Measurements from ENCODE around the gene VPS13C. TPM values are rescaled to one million over a fixed set of nuclear protein-coding genes. Genes with fewer than 3 reads are reported as not detected.

The VPS13C gene
- polyA plus RNA-seq, 1 donor from 2014 or later, result 17.2 TPM

- H3K36me3 Mint-ChIP-seq, result peaks cover 9% of the 10 kb centered on the region
- H3K4me1 Mint-ChIP-seq, result no peaks in the 10 kb centered on the region
- no peak overlapping the region for H3K4me3 Mint-ChIP-seq
- no peaks in the 10 kb centered on the region for H3K27me3 Mint-ChIP-seq
- peaks cover 0 to 10% (median 2%) of the 10 kb centered on the region in 3 donors for H3K9me3 Mint-ChIP-seq
- H3K27ac Mint-ChIP-seq, result no peak overlapping the region
Observed at GRCh38 chr15:61983081-61983480, 77.2 kb downstream of the VPS13C start.

- H3K9me3 Mint-ChIP-seq, result no peaks in the 10 kb centered on the region
- H3K4me3 Mint-ChIP-seq, result no peak overlapping the region
- peaks cover 0 to 2% (median 0%) of the 10 kb centered on the region in 3 donors for H3K4me1 Mint-ChIP-seq
- peaks cover 4% of the 10 kb centered on the region for H3K36me3 Mint-ChIP-seq
- H3K27me3 Mint-ChIP-seq, result no peaks in the 10 kb centered on the region
- H3K27ac Mint-ChIP-seq, result no peak overlapping the region
Observed at GRCh38 chr15:61978225-61978624, 82.0 kb downstream of the VPS13C start.

- H3K9me3 Mint-ChIP-seq, result no peaks in the 10 kb centered on the region
- H3K27me3 Mint-ChIP-seq, result no peaks in the 10 kb centered on the region
- H3K36me3 Mint-ChIP-seq, result peaks cover 7% of the 10 kb centered on the region
- H3K27ac Mint-ChIP-seq, result peak overlapping the region in 1 of 3 donors; percentile 18
- H3K4me3 Mint-ChIP-seq, result no peak overlapping the region
- H3K4me1 Mint-ChIP-seq, result peaks cover 0 to 2% (median 0%) of the 10 kb centered on the region in 3 donors
Observed at GRCh38 chr15:61974759-61975158, 85.5 kb downstream of the VPS13C start.

- H3K9me3 Mint-ChIP-seq, result no peaks in the 10 kb centered on the region
- H3K27ac Mint-ChIP-seq, result peak overlapping the region in 1 of 3 donors; percentile 26
- no peaks in the 10 kb centered on the region for H3K27me3 Mint-ChIP-seq
- peaks cover 0 to 2% (median 0%) of the 10 kb centered on the region in 3 donors for H3K4me1 Mint-ChIP-seq
- H3K36me3 Mint-ChIP-seq, result peaks cover 7% of the 10 kb centered on the region
- no peak overlapping the region for H3K4me3 Mint-ChIP-seq
Observed at GRCh38 chr15:61974118-61974517, 86.1 kb downstream of the VPS13C start.

GRCh38 chr15:61951949-61952348, 108.3 kb downstream of the VPS13C start:
- H3K27ac Mint-ChIP-seq, result no peak overlapping the region
- peaks cover 13% of the 10 kb centered on the region for H3K36me3 Mint-ChIP-seq

GRCh38 chr15:61946778-61947177, 113.5 kb downstream of the VPS13C start:
- Mint-ChIP-seq H3K27ac (no peak overlapping the region), H3K4me1 (peaks cover 0 to 2% (median 1%) of the 10 kb centered on the region in 3 donors), H3K27me3 (no peaks in the 10 kb centered on the region), H3K9me3 (no peaks in the 10 kb centered on the region), H3K4me3 (no peak overlapping the region), H3K36me3 (peaks cover 14% of the 10 kb centered on the region)

More at GRCh38 chr15:61951949-61952348, 108.3 kb downstream of the VPS13C start:
- Mint-ChIP-seq H3K9me3 (peaks cover 1 to 7% (median 3%) of the 10 kb centered on the region in 3 donors), H3K27me3 (no peaks in the 10 kb centered on the region), H3K4me1 (no peaks in the 10 kb centered on the region), H3K4me3 (no peak overlapping the region)

GRCh38 chr15:61943992-61944391, 116.3 kb downstream of the VPS13C start:
- H3K9me3 Mint-ChIP-seq, result no peaks in the 10 kb centered on the region
- H3K4me3 Mint-ChIP-seq, result no peak overlapping the region
- no peak overlapping the region for H3K27ac Mint-ChIP-seq
- H3K4me1 Mint-ChIP-seq, result peaks cover 0 to 2% (median 1%) of the 10 kb centered on the region in 3 donors
- H3K36me3 Mint-ChIP-seq, result peaks cover 11% of the 10 kb centered on the region
- H3K27me3 Mint-ChIP-seq, result no peaks in the 10 kb centered on the region

GRCh38 chr15:61938249-61938648, 122.0 kb downstream of the VPS13C start:
- no peaks in the 10 kb centered on the region for H3K27me3 Mint-ChIP-seq
- no peaks in the 10 kb centered on the region for H3K9me3 Mint-ChIP-seq
- H3K4me1 Mint-ChIP-seq, result peaks cover 0 to 1% (median 0%) of the 10 kb centered on the region in 3 donors
- H3K27ac Mint-ChIP-seq, result no peak overlapping the region
- no peak overlapping the region for H3K4me3 Mint-ChIP-seq
- H3K36me3 Mint-ChIP-seq, result no peaks in the 10 kb centered on the region

GRCh38 chr15:61936528-61937195, 123.6 kb downstream of the VPS13C start:
- Mint-ChIP-seq H3K36me3 (no peaks in the 10 kb centered on the region), H3K27ac (no peak overlapping the region), H3K4me3 (no peak overlapping the region), H3K27me3 (no peaks in the 10 kb centered on the region), H3K4me1 (peaks cover 0 to 1% (median 0%) of the 10 kb centered on the region in 3 donors), H3K9me3 (no peaks in the 10 kb centered on the region)

GRCh38 chr15:61935493-61935892, 124.8 kb downstream of the VPS13C start:
- no peak overlapping the region for H3K27ac Mint-ChIP-seq
- H3K4me1 Mint-ChIP-seq, result peaks cover 0 to 1% (median 0%) of the 10 kb centered on the region in 3 donors
- no peaks in the 10 kb centered on the region for H3K36me3 Mint-ChIP-seq
- H3K9me3 Mint-ChIP-seq, result no peaks in the 10 kb centered on the region
- H3K4me3 Mint-ChIP-seq, result no peak overlapping the region
- no peaks in the 10 kb centered on the region for H3K27me3 Mint-ChIP-seq

- Mint-ChIP-seq H3K4me1 (no peaks in the 10 kb centered on the region), H3K9me3 (peaks cover 0 to 1% (median 0%) of the 10 kb centered on the region in 3 donors), H3K36me3 (no peaks in the 10 kb centered on the region), H3K4me3 (no peak overlapping the region), H3K27ac (no peak overlapping the region), H3K27me3 (no peaks in the 10 kb centered on the region)
Observed at GRCh38 chr15:61929452-61929851, 130.8 kb downstream of the VPS13C start.

- H3K27ac Mint-ChIP-seq, result no peak overlapping the region
Observed at GRCh38 chr15:61923173-61923572, 137.1 kb downstream of the VPS13C start.

GRCh38 chr15:61921093-61921492, 139.2 kb downstream of the VPS13C start:
- no peaks in the 10 kb centered on the region for H3K27me3 Mint-ChIP-seq
- H3K36me3 Mint-ChIP-seq, result peaks cover 13% of the 10 kb centered on the region
- H3K4me3 Mint-ChIP-seq, result no peak overlapping the region
- H3K4me1 Mint-ChIP-seq, result peaks cover 0 to 2% (median 0%) of the 10 kb centered on the region in 3 donors
- no peak overlapping the region for H3K27ac Mint-ChIP-seq
- H3K9me3 Mint-ChIP-seq, result no peaks in the 10 kb centered on the region

More at GRCh38 chr15:61923173-61923572, 137.1 kb downstream of the VPS13C start:
- Mint-ChIP-seq H3K9me3 (no peaks in the 10 kb centered on the region), H3K4me3 (no peak overlapping the region), H3K27me3 (no peaks in the 10 kb centered on the region), H3K36me3 (peaks cover 7% of the 10 kb centered on the region), H3K4me1 (no peaks in the 10 kb centered on the region)

- Mint-ChIP-seq H3K4me1 (peaks cover 0 to 5% (median 0%) of the 10 kb centered on the region in 3 donors), H3K27me3 (no peaks in the 10 kb centered on the region), H3K9me3 (no peaks in the 10 kb centered on the region), H3K27ac (no peak overlapping the region), H3K4me3 (no peak overlapping the region), H3K36me3 (peaks cover 16% of the 10 kb centered on the region)
Observed at GRCh38 chr15:61917457-61917856, 142.8 kb downstream of the VPS13C start.

- no peaks in the 10 kb centered on the region for H3K27me3 Mint-ChIP-seq
- H3K36me3 Mint-ChIP-seq, result peaks cover 17% of the 10 kb centered on the region
- no peak overlapping the region for H3K27ac Mint-ChIP-seq
- no peak overlapping the region for H3K4me3 Mint-ChIP-seq
- H3K4me1 Mint-ChIP-seq, result peaks cover 0 to 5% (median 0%) of the 10 kb centered on the region in 3 donors
- H3K9me3 Mint-ChIP-seq, result peaks cover 0 to 2% (median 0%) of the 10 kb centered on the region in 3 donors
Observed at GRCh38 chr15:61916104-61916503, 144.1 kb downstream of the VPS13C start.

GRCh38 chr15:61915640-61916039, 144.6 kb downstream of the VPS13C start:
- Mint-ChIP-seq H3K4me1 (peaks cover 0 to 5% (median 0%) of the 10 kb centered on the region in 3 donors), H3K4me3 (no peak overlapping the region), H3K27ac (no peak overlapping the region), H3K36me3 (peaks cover 20% of the 10 kb centered on the region), H3K27me3 (no peaks in the 10 kb centered on the region), H3K9me3 (peaks cover 0 to 4% (median 0%) of the 10 kb centered on the region in 3 donors)

Measured in IgD-negative memory B cell (primary cell).